ENCODE measurements around the gene DCT.

Gene DCT

GRCh38 chr13:94408314-94409036 is 71.0 kb downstream of the DCT start:
- no peaks in the 10 kb centered on the region for H3K9me3 ChIP-seq (ENCODE audit: control insufficient read depth, low read length)
- WGBS, 2 experiments: 95 to 97% methylated on average over 7 of the region's 7 CpGs
- no peaks in the 10 kb centered on the region for H3K4me1 ChIP-seq (ENCODE audit: control insufficient read depth, insufficient read depth, low read length)
- H3K4me3 ChIP-seq (ENCODE audit: insufficient read depth, low read depth, low read length): no peak overlapping the region
- H3K36me3 ChIP-seq (ENCODE audit: control insufficient read depth, insufficient read depth, low read length): no peaks in the 10 kb centered on the region
- no peak overlapping the region for H3K27ac ChIP-seq (ENCODE audit: insufficient read depth, low read depth, low read length, poor library complexity, severe bottlenecking)
- no peaks in the 10 kb centered on the region for H3K27me3 ChIP-seq (ENCODE audit: control insufficient read depth, insufficient read depth, low read length, poor library complexity, severe bottlenecking)

- Histone ChIP-seq H3K9me3 (ENCODE audit: control insufficient read depth, low read length) (no peaks in the 10 kb centered on the region), H3K4me3 (ENCODE audit: insufficient read depth, low read depth, low read length) (no peak overlapping the region), H3K4me1 (ENCODE audit: control insufficient read depth, insufficient read depth, low read length) (no peaks in the 10 kb centered on the region), H3K27me3 (ENCODE audit: control insufficient read depth, insufficient read depth, low read length, poor library complexity, severe bottlenecking) (no peaks in the 10 kb centered on the region), H3K36me3 (ENCODE audit: control insufficient read depth, insufficient read depth, low read length) (no peaks in the 10 kb centered on the region), H3K27ac (ENCODE audit: insufficient read depth, low read depth, low read length, poor library complexity, severe bottlenecking) (no peak overlapping the region)
- WGBS, 2 experiments: 87 to 90% methylated on average over 4 of the region's 4 CpGs
Measured at GRCh38 chr13:94400874-94401273, 78.6 kb downstream of the DCT start.

GRCh38 chr13:94399812-94400211 is 79.7 kb downstream of the DCT start:
- Histone ChIP-seq H3K4me3 (ENCODE audit: insufficient read depth, low read depth, low read length) (no peak overlapping the region), H3K4me1 (ENCODE audit: control insufficient read depth, insufficient read depth, low read length) (no peaks in the 10 kb centered on the region), H3K9me3 (ENCODE audit: control insufficient read depth, low read length) (no peaks in the 10 kb centered on the region), H3K27me3 (ENCODE audit: control insufficient read depth, insufficient read depth, low read length, poor library complexity, severe bottlenecking) (no peaks in the 10 kb centered on the region), H3K36me3 (ENCODE audit: control insufficient read depth, insufficient read depth, low read length) (no peaks in the 10 kb centered on the region), H3K27ac (ENCODE audit: insufficient read depth, low read depth, low read length, poor library complexity, severe bottlenecking) (no peak overlapping the region)

GRCh38 chr13:94395860-94396259 is 83.6 kb downstream of the DCT start:
- no peak overlapping the region for H3K4me3 ChIP-seq (ENCODE audit: insufficient read depth, low read depth, low read length)
- 92 to 93% methylated on average over 5 of the region's 5 CpGs for WGBS, 2 experiments
- no peaks in the 10 kb centered on the region for H3K4me1 ChIP-seq (ENCODE audit: control insufficient read depth, insufficient read depth, low read length)
- no peaks in the 10 kb centered on the region for H3K27me3 ChIP-seq (ENCODE audit: control insufficient read depth, insufficient read depth, low read length, poor library complexity, severe bottlenecking)
- no peaks in the 10 kb centered on the region for H3K9me3 ChIP-seq (ENCODE audit: control insufficient read depth, low read length)
- no peak overlapping the region for H3K27ac ChIP-seq (ENCODE audit: insufficient read depth, low read depth, low read length, poor library complexity, severe bottlenecking)
- H3K36me3 ChIP-seq (ENCODE audit: control insufficient read depth, insufficient read depth, low read length): no peaks in the 10 kb centered on the region

- 92% methylated on average over 4 of the region's 4 CpGs for WGBS, 2 experiments
Measured at GRCh38 chr13:94394723-94395122, 84.8 kb downstream of the DCT start.

GRCh38 chr13:94390881-94391280 is 88.6 kb downstream of the DCT start:
- Histone ChIP-seq H3K4me1 (ENCODE audit: control insufficient read depth, insufficient read depth, low read length) (no peaks in the 10 kb centered on the region), H3K36me3 (ENCODE audit: control insufficient read depth, insufficient read depth, low read length) (no peaks in the 10 kb centered on the region), H3K27ac (ENCODE audit: insufficient read depth, low read depth, low read length, poor library complexity, severe bottlenecking) (no peak overlapping the region), H3K9me3 (ENCODE audit: control insufficient read depth, low read length) (no peaks in the 10 kb centered on the region), H3K27me3 (ENCODE audit: control insufficient read depth, insufficient read depth, low read length, poor library complexity, severe bottlenecking) (no peaks in the 10 kb centered on the region), H3K4me3 (ENCODE audit: insufficient read depth, low read depth, low read length) (no peak overlapping the region)
- WGBS, 2 experiments: 93 to 95% methylated on average over 1 to 2 of the region's 2 CpGs

More at GRCh38 chr13:94394723-94395122, 84.8 kb downstream of the DCT start:
- Histone ChIP-seq H3K27me3 (ENCODE audit: control insufficient read depth, insufficient read depth, low read length, poor library complexity, severe bottlenecking) (no peaks in the 10 kb centered on the region), H3K4me1 (ENCODE audit: control insufficient read depth, insufficient read depth, low read length) (no peaks in the 10 kb centered on the region), H3K36me3 (ENCODE audit: control insufficient read depth, insufficient read depth, low read length) (no peaks in the 10 kb centered on the region), H3K9me3 (ENCODE audit: control insufficient read depth, low read length) (no peaks in the 10 kb centered on the region), H3K27ac (ENCODE audit: insufficient read depth, low read depth, low read length, poor library complexity, severe bottlenecking) (no peak overlapping the region), H3K4me3 (ENCODE audit: insufficient read depth, low read depth, low read length) (no peak overlapping the region)

GRCh38 chr13:94389604-94390351 is 89.7 kb downstream of the DCT start:
- H3K27ac ChIP-seq (ENCODE audit: insufficient read depth, low read depth, low read length, poor library complexity, severe bottlenecking): no peak overlapping the region
- no peaks in the 10 kb centered on the region for H3K9me3 ChIP-seq (ENCODE audit: control insufficient read depth, low read length)
- H3K4me1 ChIP-seq (ENCODE audit: control insufficient read depth, insufficient read depth, low read length): no peaks in the 10 kb centered on the region
- no peaks in the 10 kb centered on the region for H3K36me3 ChIP-seq (ENCODE audit: control insufficient read depth, insufficient read depth, low read length)
- H3K27me3 ChIP-seq (ENCODE audit: control insufficient read depth, insufficient read depth, low read length, poor library complexity, severe bottlenecking): no peaks in the 10 kb centered on the region
- H3K4me3 ChIP-seq (ENCODE audit: insufficient read depth, low read depth, low read length): no peak overlapping the region
- 85% methylated on average over 7 of the region's 7 CpGs for WGBS, 2 experiments

- H3K27me3 ChIP-seq (ENCODE audit: control insufficient read depth, insufficient read depth, low read length, poor library complexity, severe bottlenecking): no peaks in the 10 kb centered on the region
- no peaks in the 10 kb centered on the region for H3K36me3 ChIP-seq (ENCODE audit: control insufficient read depth, insufficient read depth, low read length)
- peaks cover under 1% of the 10 kb centered on the region for H3K4me1 ChIP-seq (ENCODE audit: control insufficient read depth, insufficient read depth, low read length)
- no peak overlapping the region for H3K27ac ChIP-seq (ENCODE audit: insufficient read depth, low read depth, low read length, poor library complexity, severe bottlenecking)
- H3K9me3 ChIP-seq (ENCODE audit: control insufficient read depth, low read length): no peaks in the 10 kb centered on the region
- H3K4me3 ChIP-seq (ENCODE audit: insufficient read depth, low read depth, low read length): no peak overlapping the region
Measured at GRCh38 chr13:94387047-94387446, 92.4 kb downstream of the DCT start.

All from ectodermal cell (in vitro differentiated cells).